GM21717 (cell line): ENCODE results near the gene MEAF6.

Source experiments
- ATAC-seq: cut with Tn5 transposase; IDR thresholded peaks from one replicate; pipeline ENCODE4 v1.9.1; 2021; ENCODE audit warnings: mild to moderate bottlenecking, moderate library complexity; ENCODE audit not compliant: unreplicated experiment

The MEAF6 gene

DNA sequence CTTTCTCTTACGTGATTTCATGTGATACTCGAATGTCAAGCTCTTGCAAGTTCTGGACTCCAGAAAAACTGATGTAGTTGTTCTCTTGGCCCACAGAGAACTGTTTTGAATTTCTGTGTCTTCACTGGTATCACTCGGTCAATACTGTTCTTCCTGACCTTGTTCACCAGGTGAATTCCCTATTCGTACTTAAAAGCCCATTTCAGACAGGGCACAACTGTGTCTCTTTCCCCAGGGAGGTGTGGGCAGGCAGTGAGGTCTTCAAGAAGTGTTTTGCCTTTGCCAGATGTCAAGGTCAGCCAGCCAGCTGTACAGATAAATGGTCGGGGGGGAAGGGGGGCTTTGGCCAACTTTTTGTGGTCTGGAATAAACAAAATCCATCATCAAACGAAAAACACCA lies 67.7 kb downstream of the MEAF6 start:
- ATAC-seq: no peak

- no peak for ATAC-seq
These were observed 71.9 kb downstream of the MEAF6 start for GRCh38 chr1:37442644-37443043.
